SH-SY5Y (cell line): ENCODE results near the gene ZNF433.

Experiments used
- GATA2 ChIP-seq: IDR thresholded peaks from 2 replicates; pipeline ENCODE4 v1.6.1; 2011; ENCODE audit warnings: mild to moderate bottlenecking, low read depth, low read length
- GATA3 ChIP-seq: IDR thresholded peaks from 2 replicates; pipeline ENCODE4 v1.6.1; 2011; ENCODE audit warnings: low read depth, mild to moderate bottlenecking, low read length, moderate library complexity

The ZNF433 gene

DNA sequence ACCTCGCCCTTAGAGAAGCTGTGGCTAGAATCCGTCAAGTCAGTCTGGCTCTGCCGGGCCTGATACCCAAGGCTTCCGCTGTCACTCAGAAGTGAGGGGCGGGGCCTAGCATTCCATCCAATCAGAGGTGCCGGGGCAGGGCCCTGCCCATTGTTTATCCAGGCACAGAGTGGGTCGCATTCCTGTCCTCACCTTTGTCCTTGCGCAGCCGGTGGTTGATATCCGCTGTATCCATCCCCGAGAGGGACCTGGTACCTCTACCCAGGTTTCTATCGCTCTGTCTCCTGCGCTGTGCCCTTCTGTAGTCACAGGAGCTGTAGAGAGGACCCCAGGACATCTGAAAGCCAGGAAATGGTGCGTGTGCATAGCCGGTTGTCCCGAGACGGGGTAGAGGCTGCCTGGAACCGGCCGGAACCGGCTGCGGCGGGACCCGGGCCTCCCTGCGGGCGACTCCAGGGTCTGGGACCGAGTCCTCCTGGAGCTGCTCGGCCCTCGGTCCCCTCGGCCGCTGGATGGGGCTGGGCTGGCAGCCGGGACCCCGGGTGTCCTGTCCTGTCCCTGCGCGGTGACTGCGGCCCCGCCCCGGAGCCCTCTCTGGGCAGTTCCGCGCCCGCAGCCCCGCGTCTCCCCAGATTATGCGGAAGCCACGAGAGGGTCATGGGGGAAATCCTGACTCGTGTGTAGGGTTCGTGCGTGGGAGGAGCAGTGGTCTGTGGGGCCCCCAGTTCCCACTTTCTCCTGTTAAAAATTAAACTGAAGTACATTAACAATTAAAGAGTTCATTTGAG lies 70.4 kb downstream of the ZNF433 start, which contains the start of gene ZNF763:
TSS of gene ZNF763 (plus strand) at position 183 of the 788 bp plus-strand sequence. CDS start at position 352, 169 bp downstream.
- TF ChIP-seq GATA2 = no peak
- TF ChIP-seq GATA3 = no peak
